SHP77 (cell line): ENCODE measurements around the gene METTL26.

Experiments
- DNase-seq, 2 experiments: peaks; one replicate each; lab custom pipeline; 2025; lab: John Stamatoyannopoulos, UW

The METTL26 gene

DNA sequence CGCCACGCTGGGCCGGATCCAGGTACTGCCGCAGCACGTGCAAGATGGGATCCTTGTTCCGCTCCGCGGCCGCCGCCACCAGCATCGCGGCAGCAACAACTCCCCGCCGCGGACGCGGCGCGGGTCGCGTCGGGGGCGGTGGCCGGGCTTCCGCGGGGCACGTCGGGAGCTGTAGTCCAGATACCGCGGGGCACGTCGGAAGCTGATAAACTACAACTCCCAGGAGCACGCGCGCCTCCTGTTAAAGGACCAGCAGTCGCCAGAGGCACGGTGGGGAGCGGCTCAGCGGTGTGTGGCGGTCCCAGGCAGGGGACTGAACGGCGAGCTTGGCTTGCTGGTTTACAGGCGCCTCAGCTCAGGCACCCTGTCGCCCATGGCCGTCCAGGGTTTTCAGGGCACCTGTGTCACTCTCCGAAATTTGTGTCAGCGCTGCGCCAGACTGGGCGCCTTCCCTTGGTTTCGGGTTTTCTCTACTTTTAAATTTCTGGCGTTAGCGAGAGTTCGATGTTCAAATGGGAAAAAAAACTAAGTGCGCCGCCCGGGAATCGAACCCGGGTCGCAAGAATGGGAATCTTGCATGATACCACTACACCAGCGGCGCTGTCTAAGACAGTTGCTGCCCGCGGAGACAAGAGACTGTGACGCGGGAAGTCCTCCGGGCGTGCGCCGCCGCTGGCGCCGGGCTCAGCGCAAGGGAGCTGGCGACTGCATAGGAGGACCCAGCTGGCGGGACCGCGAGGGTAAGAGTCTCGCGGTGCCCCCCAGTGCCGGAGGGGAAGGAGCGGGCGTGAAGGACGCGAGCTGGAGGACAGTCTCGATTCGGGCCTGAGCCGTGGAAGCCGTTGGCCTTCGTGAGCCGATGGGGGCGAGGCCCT is at the start of gene METTL26:
Gene METTL26 (minus strand): TSS at position 100 of the 875 bp plus-strand sequence. CDS start 15 bp downstream, at position 85.
- DNase-seq = peak; percentile 93 to 94

DNA sequence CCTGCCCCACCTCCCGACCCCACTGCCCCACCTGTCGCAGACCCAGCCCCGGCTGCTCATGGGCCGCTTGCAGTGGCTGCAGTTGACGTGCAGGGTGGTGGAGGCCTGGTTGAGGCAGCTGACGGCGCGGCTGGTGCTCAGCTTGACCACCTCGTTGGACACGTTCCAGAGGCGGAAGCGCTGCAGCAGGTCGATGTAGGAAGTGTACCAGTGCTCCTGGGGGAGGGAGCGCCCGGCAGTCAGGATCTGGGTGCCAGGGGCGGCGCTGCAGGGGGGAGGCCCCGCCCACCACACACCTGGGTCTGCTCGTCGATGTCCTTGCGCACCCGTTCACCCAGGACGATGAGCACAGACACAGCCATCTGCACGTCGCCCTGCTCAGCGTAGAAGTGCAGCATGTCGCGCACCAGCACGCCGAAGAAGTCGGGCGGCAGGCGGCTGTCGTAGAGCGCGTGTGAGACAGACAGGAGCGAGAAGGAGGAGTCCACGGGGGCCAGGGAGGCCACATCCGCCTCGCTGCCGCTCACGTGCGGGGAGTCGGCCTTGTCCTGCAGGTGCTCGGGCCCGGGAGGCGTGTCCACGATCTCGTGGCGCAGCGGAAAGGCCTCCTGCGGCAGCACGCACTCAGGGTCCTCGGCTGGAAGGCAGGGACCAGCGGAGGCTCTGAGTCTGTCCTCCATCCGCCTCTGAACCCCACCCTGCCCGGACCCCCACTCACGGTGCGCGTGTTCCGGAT is 49.0 kb upstream of the METTL26 start:
- DNase-seq = peak; percentile 71 to 86

DNA sequence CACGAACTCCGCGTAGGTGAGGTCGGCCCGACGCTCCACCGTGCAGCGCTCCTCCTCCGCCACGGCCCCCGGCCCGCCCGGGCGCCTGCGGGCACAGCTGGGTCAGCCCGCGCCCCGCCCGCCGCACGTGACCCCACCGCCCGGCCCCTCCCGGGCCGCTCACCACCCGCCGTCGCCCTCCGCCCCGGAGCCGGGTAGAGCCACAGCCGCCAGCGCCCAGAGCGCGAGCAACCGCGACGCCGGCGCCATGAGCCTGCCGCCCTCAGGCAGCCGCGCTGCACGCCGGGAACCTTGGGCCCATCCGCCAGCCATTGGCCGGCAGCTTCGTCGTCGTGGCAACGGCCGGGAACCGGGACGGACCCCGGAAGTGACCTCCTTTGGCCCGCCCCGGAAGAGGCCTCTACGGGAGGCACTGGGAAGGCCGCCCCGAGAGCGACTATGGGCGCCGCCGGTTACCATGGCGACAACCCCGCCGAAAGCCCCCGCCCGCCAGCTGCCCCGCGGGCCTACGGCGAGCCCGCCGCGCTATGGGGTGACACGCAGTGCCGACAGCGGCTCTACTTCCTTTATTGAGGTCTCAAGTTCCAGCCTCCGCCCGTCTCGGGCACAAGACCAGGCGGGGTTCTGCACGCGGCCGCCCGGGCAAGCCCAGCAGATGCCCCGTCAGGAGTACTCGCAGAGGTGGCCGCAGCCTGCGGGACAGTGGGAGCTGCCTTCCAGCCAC is 48.1 kb upstream of the METTL26 start, which contains the start of gene JMJD8:
Gene JMJD8 (minus strand): TSS at position 264 of the 724 bp plus-strand sequence. CDS start 15 bp downstream, at position 249.
- DNase-seq = peak; percentile 90 to 97

DNA sequence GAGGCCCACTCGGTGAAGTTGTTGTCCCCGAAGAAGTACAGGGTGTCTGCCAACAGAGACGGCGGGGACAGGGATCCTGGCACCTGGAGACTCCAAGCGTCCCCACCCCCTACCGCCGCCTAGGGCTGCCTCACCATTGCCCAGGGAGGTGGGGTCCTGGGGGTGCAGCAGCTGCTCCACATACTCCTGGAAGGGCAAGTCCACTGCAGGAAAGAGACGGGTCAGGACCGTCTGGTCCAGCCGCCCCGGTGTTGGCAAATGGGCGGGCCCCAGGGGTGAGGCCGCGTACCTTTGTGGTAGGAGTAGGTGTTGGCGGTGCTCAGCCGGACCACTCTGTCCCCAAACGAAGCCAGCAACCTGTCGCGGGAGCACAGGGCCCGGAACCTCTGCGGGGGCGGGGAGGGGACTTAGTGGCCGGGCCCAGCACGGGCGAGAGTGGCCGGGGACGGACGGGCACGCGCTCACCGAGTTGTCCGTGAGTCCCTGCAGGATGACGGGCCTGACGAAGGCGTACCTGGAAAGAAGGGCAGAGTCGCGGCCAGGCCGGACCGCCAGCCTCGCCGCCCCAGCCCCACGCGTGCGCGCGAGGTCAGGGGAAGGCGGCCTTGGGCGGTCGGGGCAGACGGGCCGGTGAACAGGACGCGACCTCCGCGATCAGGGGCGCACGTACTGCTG is 47.4 kb upstream of the METTL26 start:
- DNase-seq = no peak

DNA sequence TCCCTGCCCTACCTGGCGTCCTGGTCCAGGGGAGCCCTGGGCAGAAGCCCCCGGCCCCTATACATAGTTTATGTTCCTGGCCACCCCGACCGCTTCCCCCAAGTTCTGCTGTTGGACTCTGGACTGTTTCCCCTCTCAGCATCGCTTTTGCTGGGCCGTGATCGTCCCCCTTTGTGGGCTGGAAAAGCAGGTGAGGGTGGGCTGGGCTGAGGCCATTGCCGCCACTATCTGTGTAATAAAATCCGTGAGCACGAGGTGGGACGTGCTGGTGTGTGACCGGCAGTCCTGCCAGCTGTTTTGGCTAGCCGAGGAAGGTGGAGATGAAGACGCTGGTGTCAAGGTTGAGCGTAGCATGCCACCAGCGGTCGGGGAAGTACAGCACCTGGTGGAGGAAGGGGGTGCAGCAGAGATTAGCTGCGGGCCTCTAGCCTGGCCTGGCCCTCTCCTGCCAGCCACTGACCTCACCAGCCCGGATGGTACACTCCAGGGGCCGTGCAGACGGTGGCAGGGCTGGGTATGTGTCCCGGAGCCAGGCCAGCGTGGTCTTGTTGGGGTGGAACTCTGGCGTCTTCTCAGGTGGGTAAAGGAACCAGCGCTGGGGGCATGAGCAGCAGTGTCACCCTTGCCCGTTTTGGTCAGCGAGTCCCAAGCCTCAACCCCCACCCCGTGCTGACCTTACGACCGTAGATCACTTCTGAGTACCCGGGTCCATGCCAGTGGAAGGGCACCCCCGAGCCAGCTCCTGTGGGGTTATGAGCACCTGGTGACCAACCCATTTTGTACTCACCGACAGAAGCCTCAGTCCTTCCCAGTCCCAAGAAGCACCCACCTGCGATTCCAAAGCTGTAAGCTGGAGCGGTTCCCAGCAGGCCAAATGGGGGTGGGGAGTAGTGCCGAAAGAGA is 46.6 kb upstream of the METTL26 start:
- DNase-seq = no peak

DNA sequence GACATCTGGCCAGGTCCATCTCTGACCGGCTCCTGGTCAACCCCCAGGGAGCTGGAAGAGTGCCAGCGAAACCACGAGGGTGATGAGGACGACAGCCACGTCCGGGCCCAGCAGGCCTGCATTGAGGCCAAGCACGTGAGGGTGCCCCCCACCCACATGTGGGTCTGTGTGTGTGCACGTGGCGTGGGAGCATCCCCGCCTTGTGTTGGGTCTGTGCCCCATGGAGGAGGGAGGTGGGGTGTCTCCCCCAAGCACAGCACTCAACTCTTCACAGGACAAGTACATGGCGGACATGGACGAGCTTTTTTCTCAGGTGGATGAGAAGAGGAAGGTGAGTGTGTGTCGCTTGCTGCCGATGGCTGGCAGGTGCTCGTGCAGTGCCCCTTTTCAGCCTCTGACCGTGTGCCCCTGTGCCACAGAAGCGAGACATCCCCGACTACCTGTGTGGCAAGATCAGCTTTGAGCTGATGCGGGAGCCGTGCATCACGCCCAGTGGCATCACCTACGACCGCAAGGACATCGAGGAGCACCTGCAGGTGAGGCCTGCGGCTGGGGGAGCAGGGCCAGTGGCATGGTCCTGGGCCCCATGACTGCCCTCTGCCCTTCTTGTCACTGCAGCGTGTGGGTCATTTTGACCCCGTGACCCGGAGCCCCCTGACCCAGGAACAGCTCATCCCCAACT is 45.8 kb upstream of the METTL26 start:
- no peak for DNase-seq

DNA sequence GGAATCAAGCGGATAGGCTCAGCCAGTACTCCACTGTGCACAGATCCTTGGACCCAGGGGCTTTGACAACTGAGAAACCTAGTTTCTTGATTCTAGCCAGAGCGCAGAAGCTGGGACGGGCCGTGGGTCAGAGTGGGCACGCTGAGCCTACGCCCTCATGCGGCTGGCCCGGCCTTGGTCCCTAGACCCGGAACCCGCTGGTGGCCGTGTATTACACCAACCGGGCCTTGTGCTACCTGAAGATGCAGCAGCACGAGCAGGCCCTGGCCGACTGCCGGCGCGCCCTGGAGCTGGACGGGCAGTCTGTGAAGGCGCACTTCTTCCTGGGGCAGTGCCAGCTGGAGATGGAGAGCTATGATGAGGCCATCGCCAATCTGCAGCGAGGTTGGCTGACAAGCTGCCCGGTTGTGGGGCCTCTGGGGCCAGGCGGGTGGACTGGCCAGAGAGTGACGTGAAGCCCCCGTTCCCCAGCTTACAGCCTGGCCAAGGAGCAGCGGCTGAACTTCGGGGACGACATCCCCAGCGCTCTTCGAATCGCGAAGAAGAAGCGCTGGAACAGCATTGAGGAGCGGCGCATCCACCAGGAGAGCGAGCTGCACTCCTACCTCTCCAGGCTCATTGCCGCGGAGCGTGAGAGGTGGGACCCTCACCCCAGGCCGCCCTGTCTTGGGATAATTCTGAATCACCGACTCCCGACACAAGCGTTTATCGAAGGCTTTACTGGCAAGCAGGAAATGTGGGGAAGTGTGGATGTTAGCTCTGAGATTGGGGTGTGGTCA is 45.1 kb upstream of the METTL26 start:
- DNase-seq = no peak

DNA sequence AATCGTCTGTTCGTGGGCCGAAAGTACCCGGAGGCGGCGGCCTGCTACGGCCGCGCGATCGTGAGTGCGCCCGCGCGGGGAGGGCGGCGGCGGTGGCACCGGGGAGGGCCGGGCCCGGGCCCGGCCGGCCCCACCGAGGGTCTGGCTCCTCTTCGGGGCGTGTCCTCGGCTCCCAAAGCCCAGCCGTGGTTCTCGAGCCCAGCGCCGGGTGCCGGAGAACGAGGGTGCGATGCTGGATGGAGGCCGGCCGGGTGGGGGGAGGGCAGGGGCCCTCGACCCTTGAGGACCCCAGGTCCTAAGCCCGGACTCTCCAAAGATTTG is 44.5 kb upstream of the METTL26 start:
- DNase-seq = no peak

DNA sequence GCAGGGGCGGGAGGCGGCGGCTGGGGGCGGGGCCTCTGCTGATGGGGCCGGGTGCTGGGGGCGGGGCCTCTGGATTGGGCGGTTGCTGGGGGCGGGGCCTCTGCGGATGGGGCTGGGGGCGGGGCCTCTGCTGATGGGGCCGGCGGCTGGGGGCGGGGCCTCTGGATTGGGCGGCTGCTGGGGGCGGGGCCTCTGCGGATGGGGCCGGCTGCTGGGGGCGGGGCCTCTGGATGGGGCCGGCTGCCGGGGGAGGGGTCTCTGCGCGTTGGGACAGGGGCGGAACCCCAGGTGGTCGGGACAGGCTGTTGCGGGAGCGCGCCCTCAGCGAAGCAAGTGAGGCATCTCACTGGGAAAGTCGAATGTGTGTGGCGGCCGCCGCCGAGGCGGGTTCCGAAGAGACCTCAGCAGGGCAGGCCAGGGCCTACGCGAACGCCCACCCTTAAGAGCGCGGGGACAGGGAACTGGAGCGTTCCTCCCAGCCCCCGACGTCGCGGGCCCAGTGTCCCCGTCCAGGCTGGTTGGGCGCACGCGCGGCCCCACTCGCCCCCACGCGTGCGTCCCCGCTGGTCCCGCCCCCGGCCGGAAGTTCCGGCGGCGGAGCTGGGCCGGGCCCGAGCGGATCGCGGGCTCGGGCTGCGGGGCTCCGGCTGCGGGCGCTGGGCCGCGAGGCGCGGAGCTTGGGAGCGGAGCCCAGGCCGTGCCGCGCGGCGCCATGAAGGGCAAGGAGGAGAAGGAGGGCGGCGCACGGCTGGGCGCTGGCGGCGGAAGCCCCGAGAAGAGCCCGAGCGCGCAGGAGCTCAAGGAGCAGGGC is 43.9 kb upstream of the METTL26 start, which contains the start of gene STUB1:
Gene STUB1 (plus strand): TSS at position 597 of the 811 bp plus-strand sequence. CDS start 116 bp downstream, at position 713.
- DNase-seq = peak; percentile 71 to 88

DNA sequence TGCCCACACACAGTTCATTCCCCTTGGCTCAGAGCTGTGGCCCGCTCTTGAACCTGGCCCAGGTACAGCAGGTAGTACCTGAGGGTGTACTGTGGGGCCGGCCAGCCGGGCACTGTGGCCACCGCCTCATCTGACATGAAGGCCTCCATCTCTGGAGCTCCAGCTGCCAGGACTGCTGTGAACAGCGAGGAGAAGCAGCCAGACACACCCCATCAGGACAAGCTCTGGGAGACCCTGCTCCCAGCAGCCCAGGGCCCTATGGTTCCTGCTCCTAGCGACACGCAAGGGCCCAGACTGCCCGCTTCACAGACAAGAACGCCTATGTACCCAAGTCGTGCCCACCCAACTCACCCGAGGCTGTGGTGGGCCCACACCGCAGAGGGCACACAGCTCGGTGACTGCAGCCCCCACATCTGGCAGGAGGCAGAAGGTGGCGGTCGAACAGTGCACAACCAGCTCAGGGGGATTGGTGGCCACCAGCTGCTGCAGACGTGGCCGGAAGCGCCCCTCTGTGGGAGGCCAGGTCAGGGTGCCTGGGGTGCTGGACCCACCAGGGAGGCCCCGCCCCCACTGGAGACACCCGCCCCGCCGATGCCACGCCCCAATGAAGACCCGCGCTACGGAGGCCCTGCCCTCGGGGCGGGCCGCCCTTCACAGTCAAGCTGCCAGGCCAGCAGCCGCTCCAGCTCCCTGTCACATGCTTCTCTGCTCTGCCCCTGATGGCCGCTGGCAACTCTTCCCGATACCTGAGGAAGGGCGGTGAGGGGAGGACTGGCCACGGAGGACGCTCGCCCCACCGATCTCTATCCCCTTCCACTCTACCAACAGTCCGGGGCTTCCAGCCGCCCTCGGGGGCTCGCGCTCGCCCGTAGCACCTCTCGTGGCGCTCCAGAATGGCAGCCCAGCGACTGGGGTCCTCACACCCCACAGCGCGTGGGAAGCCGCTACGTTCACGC is 43.0 kb upstream of the METTL26 start:
- peak; percentile 54 to 72 for DNase-seq

DNA sequence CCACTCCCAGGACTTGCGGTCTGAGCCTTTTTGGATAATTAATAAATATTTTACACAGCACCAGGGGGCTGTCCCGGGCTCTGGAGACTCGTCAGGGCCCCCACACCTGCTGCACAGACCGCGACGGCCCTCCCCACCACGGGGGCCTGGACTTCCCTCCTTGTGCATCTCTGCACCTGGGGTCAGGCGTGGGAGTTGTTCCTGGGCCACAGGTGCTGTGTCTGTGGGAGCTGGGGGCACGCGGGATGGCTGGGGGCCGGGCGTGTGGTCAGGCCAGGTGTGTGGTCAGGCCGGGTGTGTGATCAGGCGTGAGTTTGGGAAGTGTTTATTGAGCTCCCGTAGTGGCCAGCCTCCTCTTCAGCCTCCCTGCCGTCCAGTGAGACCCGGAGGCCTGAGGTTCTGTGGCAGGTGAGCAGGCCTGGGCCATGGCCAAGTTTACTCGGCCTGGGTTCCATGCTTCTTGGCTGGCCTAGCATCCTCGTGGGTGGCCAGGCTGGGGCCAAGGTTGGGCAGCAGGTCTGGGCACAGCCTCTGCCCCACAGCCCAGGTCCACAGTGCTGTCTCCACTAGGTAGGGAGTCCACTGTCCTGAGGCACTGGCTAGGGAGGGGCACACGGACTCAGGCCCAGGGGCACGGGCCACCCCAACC is 42.2 kb upstream of the METTL26 start:
- no peak for DNase-seq

DNA sequence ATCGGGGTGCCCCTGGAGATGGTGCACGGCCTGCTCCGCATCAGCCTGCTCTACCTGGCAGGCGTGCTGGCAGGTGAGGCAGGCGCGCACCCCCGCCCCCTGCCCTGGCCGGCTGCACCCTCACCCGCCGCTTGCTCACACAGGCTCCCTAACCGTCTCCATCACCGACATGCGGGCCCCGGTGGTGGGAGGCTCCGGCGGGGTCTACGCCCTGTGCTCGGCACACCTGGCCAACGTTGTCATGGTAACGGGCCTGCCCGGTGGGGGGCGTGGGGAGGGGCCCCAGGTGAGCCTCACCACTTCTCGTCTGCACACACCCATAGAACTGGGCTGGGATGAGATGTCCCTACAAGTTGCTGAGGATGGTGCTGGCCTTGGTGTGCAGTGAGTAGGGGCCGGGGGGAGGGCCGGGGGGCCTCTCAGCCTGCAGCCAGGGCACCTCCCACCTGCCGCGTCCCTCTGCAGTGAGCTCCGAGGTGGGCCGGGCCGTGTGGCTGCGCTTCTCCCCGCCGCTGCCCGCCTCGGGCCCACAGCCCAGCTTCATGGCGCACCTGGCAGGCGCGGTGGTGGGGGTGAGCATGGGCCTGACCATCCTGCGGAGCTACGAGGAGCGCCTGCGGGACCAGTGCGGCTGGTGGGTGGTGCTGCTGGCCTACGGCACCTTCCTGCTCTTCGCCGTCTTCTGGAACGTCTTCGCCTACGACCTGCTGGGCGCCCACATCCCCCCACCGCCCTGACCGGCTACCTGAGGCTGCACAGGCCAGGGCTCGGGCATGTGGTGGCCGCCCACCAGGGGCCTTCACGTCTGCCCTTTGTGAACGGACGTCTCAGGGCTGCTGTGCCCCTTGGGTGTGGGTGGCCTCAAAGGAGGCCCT is 41.4 kb upstream of the METTL26 start:
- DNase-seq = no peak

DNA sequence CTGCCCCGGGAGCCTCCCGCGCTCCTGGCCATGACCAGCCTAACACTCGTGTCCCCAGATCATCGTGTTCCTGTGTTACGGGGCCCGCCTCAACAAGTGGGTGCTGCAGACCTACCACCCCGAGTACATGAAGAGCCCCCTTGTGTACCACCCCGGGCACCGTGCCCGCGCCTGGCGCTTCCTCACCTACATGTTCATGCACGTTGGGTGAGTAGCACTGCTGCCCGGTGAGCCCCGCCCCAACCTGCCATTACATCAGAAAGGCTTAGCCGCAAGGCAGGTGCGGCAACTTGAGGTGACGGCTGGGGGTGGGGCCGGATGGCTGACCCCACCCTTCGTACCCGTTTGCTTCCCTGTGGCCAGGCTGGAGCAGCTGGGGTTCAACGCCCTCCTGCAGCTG is 40.8 kb upstream of the METTL26 start:
- no peak for DNase-seq

DNA sequence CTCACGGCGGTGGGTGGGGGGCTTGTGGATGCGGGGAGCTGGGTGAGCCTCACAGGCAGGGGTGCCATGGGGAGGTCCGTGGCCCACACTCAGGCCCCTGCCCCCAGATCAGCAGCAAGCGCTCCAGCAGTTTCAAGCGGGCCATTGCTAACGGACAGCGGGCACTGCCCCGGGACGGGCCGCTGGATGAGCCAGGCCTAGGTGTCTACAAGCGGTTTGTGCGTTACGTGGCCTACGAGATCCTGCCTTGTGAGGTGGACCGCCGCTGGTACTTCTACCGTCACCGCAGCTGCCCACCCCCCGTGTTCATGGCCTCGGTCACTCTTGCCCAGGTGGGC is 40.4 kb upstream of the METTL26 start:
- no peak for DNase-seq

DNA sequence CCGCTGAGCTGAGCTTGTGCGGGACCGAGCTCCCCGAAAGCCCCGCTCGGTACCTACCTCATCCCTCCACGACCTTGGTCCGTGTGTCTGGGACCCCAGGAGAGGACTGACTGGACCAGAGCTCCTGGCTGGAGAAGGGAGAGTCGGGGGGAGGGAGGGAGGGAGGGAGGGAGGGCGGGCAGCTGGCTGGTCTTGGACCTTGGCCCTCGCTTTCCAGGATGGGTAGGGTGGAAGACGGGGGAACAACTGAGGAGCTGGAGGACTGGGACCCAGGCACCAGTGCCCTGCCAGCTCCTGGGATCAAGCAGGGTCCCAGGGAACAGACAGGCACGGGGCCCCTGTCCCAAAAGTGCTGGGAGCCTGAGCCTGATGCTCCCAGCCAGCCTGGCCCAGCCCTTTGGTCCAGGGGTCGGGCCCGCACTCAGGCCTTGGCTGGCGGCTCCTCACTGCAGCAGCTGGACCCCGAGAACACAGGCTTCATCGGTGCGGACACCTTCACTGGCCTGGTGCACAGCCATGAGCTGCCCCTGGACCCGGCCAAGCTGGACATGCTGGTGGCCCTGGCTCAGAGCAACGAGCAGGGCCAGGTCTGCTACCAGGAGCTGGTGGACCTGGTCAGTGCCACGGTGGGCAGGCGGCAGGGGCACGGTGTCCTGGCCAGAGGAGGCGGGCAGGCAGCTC is 39.9 kb upstream of the METTL26 start:
- no peak for DNase-seq
